Vagina (tissue), 2 donors: ENCODE measurements around the gene AGBL1.

ENCODE experiments used
- CTCF ChIP-seq, 3 experiments: fragments of 450-650 bp in 2 of 3; fragments of 200-600 bp in 1 of 3; sonication (generic) in 1 of 3; IDR thresholded peaks; one replicate each; pipeline ENCODE4 v1.5.1; 2017 to 2019; ENCODE audit warnings: antibody characterized with exemption in 3 of 3, mild to moderate bottlenecking in 2 of 3, moderate library complexity in 2 of 3
- POLR2A ChIP-seq, 2 donors: fragments of 450-650 bp; IDR thresholded peaks; one replicate each; pipeline ENCODE4 v1.6.1; 2017; ENCODE audit warnings: antibody characterized with exemption in 2 of 2, mild to moderate bottlenecking in 2 of 2, moderate library complexity in 2 of 2
- POLR2AphosphoS5 ChIP-seq, 2 donors: sonication (generic); formaldehyde crosslinking; IDR thresholded peaks; one replicate each; pipeline ENCODE4 v1.9.0; 2017; ENCODE audit warnings: antibody characterized with exemption in 2 of 2, mild to moderate bottlenecking in 2 of 2, low read depth in 1 of 2; ENCODE audit not compliant: insufficient read depth in 1 of 2

GRCh38 chr15:86876387-86876944 lies 796.8 kb downstream of the AGBL1 start:
- TF ChIP-seq POLR2A (IDR thresholded peaks at IDR 0.05) = no peak
- TF ChIP-seq CTCF (IDR thresholded peaks at IDR 0.05) = no peak
- no peak for TF ChIP-seq POLR2AphosphoS5 (IDR thresholded peaks at IDR 0.05; ENCODE audit: insufficient read depth in 1 of 2, low read depth in 1 of 2)
